ENCODE results near the gene SMIM13. TPM values are rescaled to one million over a fixed set of nuclear protein-coding genes. Genes with fewer than 3 reads are reported as not detected.
"Not testable (repeated sequence)": the region's sequence is repeated elsewhere in the genome, so short reads cannot be mapped to it uniquely, and the experiment has no call there.

SMIM13 gene
- total RNA-seq, 1 experiment from 2014 or later, result 15.7 TPM

GRCh38 chr6:11085758-11086435 lies 7.7 kb upstream of the SMIM13 start:
- Histone ChIP-seq H2AFZ (ENCODE audit: low read depth, low read length, poor library complexity, severe bottlenecking) (no peak overlapping the region), H4K20me1 (ENCODE audit: insufficient read depth) (no peaks in the 10 kb centered on the region), H3K79me2 (ENCODE audit: insufficient read depth, low read length) (no peaks in the 10 kb centered on the region), H3K9me2 (ENCODE audit: insufficient read depth) (no peaks in the 10 kb centered on the region), H3K4me1 (ENCODE audit: control insufficient read depth in 1 of 2, insufficient read depth in 2 of 2, low read length in 2 of 2) (no peaks in the 10 kb centered on the region), H3K9me3 (ENCODE audit: control insufficient read depth in 1 of 2, insufficient read depth in 1 of 2, low read depth in 1 of 2, low read length in 2 of 2) (no peaks in the 10 kb centered on the region), H3K27me3 (ENCODE audit: insufficient read depth, low read length) (no peaks in the 10 kb centered on the region), H3K4me2 (ENCODE audit: low read length) (no peak overlapping the region), H3K4me3 (replicated peaks in 1 of 2; ENCODE audit: low read depth in 1 of 2, low read length in 2 of 2) (no peak overlapping the region), H3K9ac (ENCODE audit: low read length) (no peak overlapping the region), H3K36me3 (ENCODE audit: control insufficient read depth in 1 of 2, insufficient read depth in 2 of 2, low read length in 2 of 2) (no peaks in the 10 kb centered on the region), H3K27ac (ENCODE audit: low read depth, low read length) (no peak overlapping the region)
- CTCF ChIA-PET, result no interaction called here
- RAD21 ChIA-PET (ENCODE audit: low non-redundant PET in 1 of 2, low total read pairs in 2 of 2, uncharacterized antibody in 2 of 2, unreplicated experiment in 2 of 2), result no interaction called here
- no TSS peak for BruUV-seq (replicated peaks)
- intact Hi-C loops (cut with micrococcal nuclease), result no loop called here
- ATAC-seq (no peak), DNase-seq (ENCODE audit: low read depth, low spot score) (no peak)
- POLR2A ChIA-PET, result no interaction called here
- TF ChIP-seq REST (IDR thresholded peaks at IDR 0.05; ENCODE audit: low read depth) (no peak), POLR2AphosphoS5 (IDR thresholded peaks at IDR 0.05; ENCODE audit: low read depth, low read length) (no peak), CEBPB (IDR thresholded peaks at IDR 0.05; ENCODE audit: low read depth) (no peak), RAD21 (IDR thresholded peaks at IDR 0.05; ENCODE audit: low read depth) (no peak), CBX3 (IDR thresholded peaks at IDR 0.05; ENCODE audit: low read depth) (no peak), JUND (IDR thresholded peaks at IDR 0.05) (no peak), SRF (IDR thresholded peaks at IDR 0.05; ENCODE audit: low read depth) (no peak), EZH2 (IDR thresholded peaks at IDR 0.05) (no peak), SIN3A (IDR thresholded peaks at IDR 0.05; ENCODE audit: low read depth) (no peak), MAX (IDR thresholded peaks at IDR 0.05) (no peak), ATF3 (IDR thresholded peaks at IDR 0.05) (no peak)

GRCh38 chr6:11087141-11087812 lies 6.4 kb upstream of the SMIM13 start:
- H2AFZ ChIP-seq (ENCODE audit: low read depth, low read length, poor library complexity, severe bottlenecking); H3K27me3 ChIP-seq (ENCODE audit: insufficient read depth, low read length); H3K79me2 ChIP-seq (ENCODE audit: insufficient read depth, low read length); H3K27ac ChIP-seq (ENCODE audit: low read depth, low read length); H3K4me3 ChIP-seq (replicated peaks in 1 of 2; ENCODE audit: low read depth in 1 of 2, low read length in 2 of 2); H3K36me3 ChIP-seq (ENCODE audit: control insufficient read depth in 1 of 2, insufficient read depth in 2 of 2, low read length in 2 of 2); H3K4me1 ChIP-seq (ENCODE audit: control insufficient read depth in 1 of 2, insufficient read depth in 2 of 2, low read length in 2 of 2); ATAC-seq; DNase-seq (ENCODE audit: low read depth, low spot score); H3K9me2 ChIP-seq (ENCODE audit: insufficient read depth); RAD21 ChIA-PET (ENCODE audit: low non-redundant PET in 1 of 2, low total read pairs in 2 of 2, uncharacterized antibody in 2 of 2, unreplicated experiment in 2 of 2); BruUV-seq (replicated peaks); H3K4me2 ChIP-seq (ENCODE audit: low read length); intact Hi-C loops (cut with micrococcal nuclease); H3K9me3 ChIP-seq (ENCODE audit: control insufficient read depth in 1 of 2, insufficient read depth in 1 of 2, low read depth in 1 of 2, low read length in 2 of 2); H4K20me1 ChIP-seq (ENCODE audit: insufficient read depth); H3K9ac ChIP-seq (ENCODE audit: low read length): not testable (repeated sequence)
- ChIA-PET POLR2A (interaction anchor here (1.2 kb wide), 1 partner anchor 77 kb away, joined by 3 read pairs; no protein-coding TSS in a partner anchor), CTCF (interaction anchor here (1.2 kb wide), 1 partner anchor 19 kb away, joined by 3 read pairs; no protein-coding TSS in a partner anchor)

All from HCT116 (cell line).